ENCODE measurements around the gene B3GNT2. TPM values are rescaled to one million over a fixed set of nuclear protein-coding genes. Genes with fewer than 3 reads are reported as not detected.

B3GNT2 gene
- total RNA-seq, 1 experiment from 2014 or later, result 14.1 TPM

- TF ChIP-seq SIN3A (IDR thresholded peaks at IDR 0.05; ENCODE audit: borderline replicate concordance, insufficient read depth, low read depth, low read length), result no peak
- TF ChIP-seq, protein P1, sequence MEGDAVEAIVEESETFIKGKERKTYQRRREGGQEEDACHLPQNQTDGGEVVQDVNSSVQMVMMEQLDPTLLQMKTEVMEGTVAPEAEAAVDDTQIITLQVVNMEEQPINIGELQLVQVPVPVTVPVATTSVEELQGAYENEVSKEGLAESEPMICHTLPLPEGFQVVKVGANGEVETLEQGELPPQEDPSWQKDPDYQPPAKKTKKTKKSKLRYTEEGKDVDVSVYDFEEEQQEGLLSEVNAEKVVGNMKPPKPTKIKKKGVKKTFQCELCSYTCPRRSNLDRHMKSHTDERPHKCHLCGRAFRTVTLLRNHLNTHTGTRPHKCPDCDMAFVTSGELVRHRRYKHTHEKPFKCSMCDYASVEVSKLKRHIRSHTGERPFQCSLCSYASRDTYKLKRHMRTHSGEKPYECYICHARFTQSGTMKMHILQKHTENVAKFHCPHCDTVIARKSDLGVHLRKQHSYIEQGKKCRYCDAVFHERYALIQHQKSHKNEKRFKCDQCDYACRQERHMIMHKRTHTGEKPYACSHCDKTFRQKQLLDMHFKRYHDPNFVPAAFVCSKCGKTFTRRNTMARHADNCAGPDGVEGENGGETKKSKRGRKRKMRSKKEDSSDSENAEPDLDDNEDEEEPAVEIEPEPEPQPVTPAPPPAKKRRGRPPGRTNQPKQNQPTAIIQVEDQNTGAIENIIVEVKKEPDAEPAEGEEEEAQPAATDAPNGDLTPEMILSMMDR (IDR thresholded peaks at IDR 0.05), result no peak
- ATAC-seq (no peak), DNase-seq (ENCODE audit: low read depth, low spot score) (no peak)
- no TSS peak for BruUV-seq (replicated peaks)
- no peaks in the 10 kb centered on the region for H3K9me3 ChIP-seq (ENCODE audit: control insufficient read depth, insufficient read depth, low read depth, low read length)
- intact Hi-C loops (cut with micrococcal nuclease; ENCODE audit: unreplicated experiment), result no loop called here
- H3K4me3 ChIP-seq (ENCODE audit: low read depth in 2 of 2, low read length in 2 of 2), result no peak overlapping the region
- H3K4me1 ChIP-seq (ENCODE audit: control insufficient read depth, insufficient read depth, low read length), result no peaks in the 10 kb centered on the region
- in situ Hi-C loops (cut with HindIII; ENCODE audit: low pct_unique_long_range_greater_than_20kb, low sequenced_read_pairs), result no loop called here
- no peaks in the 10 kb centered on the region for H3K27me3 ChIP-seq (ENCODE audit: control insufficient read depth, insufficient read depth, low read length)
- ChIA-PET CTCF (no interaction called here), POLR2A (no interaction called here)
- no peak overlapping the region for H3K27ac ChIP-seq (ENCODE audit: low read length)
- H3K36me3 ChIP-seq (ENCODE audit: control insufficient read depth, insufficient read depth, low read length), result no peaks in the 10 kb centered on the region
Observed at GRCh38 chr2:62264186-62264585, 68.3 kb downstream of the B3GNT2 start.

GRCh38 chr2:62265106-62265505 is 69.2 kb downstream of the B3GNT2 start:
- DNase-seq (ENCODE audit: low read depth, low spot score) (no peak), ATAC-seq (no peak)
- no peak overlapping the region for H3K4me3 ChIP-seq (ENCODE audit: low read depth in 2 of 2, low read length in 2 of 2)
- H3K9me3 ChIP-seq (ENCODE audit: control insufficient read depth, insufficient read depth, low read depth, low read length), result no peaks in the 10 kb centered on the region
- BruUV-seq (replicated peaks), result no TSS peak
- ChIA-PET CTCF (no interaction called here), POLR2A (no interaction called here)
- no peaks in the 10 kb centered on the region for H3K27me3 ChIP-seq (ENCODE audit: control insufficient read depth, insufficient read depth, low read length)
- TF ChIP-seq TCF7L2 (IDR thresholded peaks at IDR 0.05; ENCODE audit: low read depth, low read length), result no peak
- TF ChIP-seq POLR2AphosphoS5 (IDR thresholded peaks at IDR 0.05; ENCODE audit: low read depth, low read length), result no peak
- no peak for TF ChIP-seq REST (IDR thresholded peaks at IDR 0.05; ENCODE audit: insufficient read depth in 1 of 2, low read depth in 2 of 2, low read length in 1 of 2)
- TF ChIP-seq, protein P1 (IDR thresholded peaks at IDR 0.05), result no peak
- TF ChIP-seq SIN3A (IDR thresholded peaks at IDR 0.05; ENCODE audit: borderline replicate concordance, insufficient read depth, low read depth, low read length), result no peak
- in situ Hi-C loops (cut with HindIII; ENCODE audit: low pct_unique_long_range_greater_than_20kb, low sequenced_read_pairs) (no loop called here), intact Hi-C loops (cut with micrococcal nuclease; ENCODE audit: unreplicated experiment) (no loop called here)
- H3K27ac ChIP-seq (ENCODE audit: low read length), result no peak overlapping the region
- H3K36me3 ChIP-seq (ENCODE audit: control insufficient read depth, insufficient read depth, low read length), result no peaks in the 10 kb centered on the region
- H3K4me1 ChIP-seq (ENCODE audit: control insufficient read depth, insufficient read depth, low read length), result no peaks in the 10 kb centered on the region
